ENCODE data around the gene GAGE12E. TPM values are rescaled to one million over a fixed set of nuclear protein-coding genes. Genes with fewer than 3 reads are reported as not detected.

The GAGE12E gene
- total and polyA plus RNA-seq, 2 donors (not counting 1 experiment from before 2014, with no cell fraction given) = not detected

Small RNA genes within 50 kb of the gene (small RNA-seq; reads per million reads assigned to genes)
- gene GAGE12B (ENCODE audit: insufficient read length, low read depth, low replicate concordance) = not detected

Other genes starting within 250 kb of the GAGE12E start
- not detected in 2 replicates for gene GAGE10, start 247.6 kb upstream of the GAGE12E start, total RNA-seq
- gene GAGE10, start 247.6 kb upstream of the GAGE12E start, polyA plus RNA-seq = not detected in 2 replicates
- not detected in 2 replicates for gene GAGE12J, start 229.3 kb upstream of the GAGE12E start, total RNA-seq
- not detected in 2 replicates for gene GAGE12J, start 229.3 kb upstream of the GAGE12E start, polyA plus RNA-seq
- not detected in 2 replicates for gene GAGE13, start 219.7 kb upstream of the GAGE12E start, total RNA-seq
- gene GAGE13, start 219.7 kb upstream of the GAGE12E start, polyA plus RNA-seq = not detected in 2 replicates
- not detected in 2 replicates for gene GAGE12C, start 19.1 kb upstream of the GAGE12E start, total RNA-seq
- gene GAGE12C, start 19.1 kb upstream of the GAGE12E start, polyA plus RNA-seq = not detected in 2 replicates
- not detected in 2 replicates for gene GAGE12D, start 9.6 kb upstream of the GAGE12E start, total RNA-seq
- gene GAGE12D, start 9.6 kb upstream of the GAGE12E start, polyA plus RNA-seq = not detected in 2 replicates
- not detected in 2 replicates for gene GAGE12F, start 9.6 kb downstream of the GAGE12E start, total RNA-seq
- not detected in 2 replicates for gene GAGE12F, start 9.6 kb downstream of the GAGE12E start, polyA plus RNA-seq
- gene GAGE12G, start 19.1 kb downstream of the GAGE12E start, total RNA-seq = not detected in 2 replicates
- not detected in 2 replicates for gene GAGE12G, start 19.1 kb downstream of the GAGE12E start, polyA plus RNA-seq
- gene GAGE12H, start 28.7 kb downstream of the GAGE12E start, total RNA-seq = not detected in 2 replicates
- gene GAGE12H, start 28.7 kb downstream of the GAGE12E start, polyA plus RNA-seq = not detected in 2 replicates
- gene GAGE2A, start 38.2 kb downstream of the GAGE12E start, total RNA-seq = not detected in 2 replicates
- gene GAGE2A, start 38.2 kb downstream of the GAGE12E start, polyA plus RNA-seq = not detected in 2 replicates
- gene GAGE1, start 47.7 kb downstream of the GAGE12E start, total RNA-seq = not detected in 2 replicates
- gene GAGE1, start 47.7 kb downstream of the GAGE12E start, polyA plus RNA-seq = not detected in 2 replicates
- not detected in 2 replicates for gene PAGE1, start 144.7 kb downstream of the GAGE12E start, total RNA-seq
- gene PAGE1, start 144.7 kb downstream of the GAGE12E start, polyA plus RNA-seq = not detected in 2 replicates